PC-9 (cell line): ENCODE measurements around the gene SLC37A2. TPM values are rescaled to one million over a fixed set of nuclear protein-coding genes. Genes with fewer than 3 reads are reported as not detected.

Source experiments
- BruUV-seq: library from RNA; stranded (reverse); fragments of 400-500 nt; replicated peaks from 2 replicates; lab custom pipeline; 2021; lab: Mats Ljungman, UMichigan
- CTCF ChIA-PET: fragments of 300-600 bp; sonication (Branson Sonifier 250); formaldehyde crosslinking; loops from one replicate; lab custom pipeline; 2022; ENCODE audit warnings: antibody characterized with exemption; lab: Charles Lee
- POLR2A ChIA-PET: fragments of 300-600 bp; sonication (Branson Sonifier 250); formaldehyde crosslinking; loops from one replicate; lab custom pipeline; 2022; ENCODE audit warnings: antibody characterized with exemption; ENCODE audit not compliant: unreplicated experiment; lab: Charles Lee
- DNase-seq, 2 experiments: peaks; one replicate each; pipeline versions ENCODE4 v3.0.0 to v3.0.0-alpha.2; 2015 to 2022; ENCODE audit warnings: mixed read lengths in 1 of 2
- H2AFZ ChIP-seq: fragments of 200-600 bp; sonication (generic); 2 replicates; pipeline ENCODE4 v1.8.1; 2017; ENCODE audit warnings: antibody characterized with exemption
- H3F3A ChIP-seq: fragments of 200-600 bp; sonication (generic); 2 replicates; pipeline ENCODE4 v1.8.1; 2017; ENCODE audit warnings: antibody characterized with exemption, mild to moderate bottlenecking, low read depth; ENCODE audit not compliant: insufficient read depth
- H3K27ac ChIP-seq: fragments of 200-600 bp; sonication (generic); 2 replicates; pipeline ENCODE4 v1.6.1; 2016; ENCODE audit warnings: mixed run types
- H3K27me3 ChIP-seq: fragments of 200-600 bp; sonication (generic); 2 replicates; pipeline ENCODE4 v1.6.1; 2016; ENCODE audit warnings: low read depth, mixed run types; ENCODE audit not compliant: insufficient read depth
- H3K36me3 ChIP-seq: fragments of 200-600 bp; sonication (generic); 2 replicates; pipeline ENCODE4 v1.6.1; 2016; ENCODE audit warnings: low read depth, mixed run types
- H3K4me1 ChIP-seq: fragments of 200-600 bp; sonication (generic); replicated peaks from 2 replicates; pipeline ENCODE4 v1.6.1; 2016; ENCODE audit warnings: mixed run types; ENCODE audit not compliant: insufficient read depth
- H3K4me2 ChIP-seq: fragments of 200-600 bp; sonication (generic); 2 replicates; pipeline ENCODE4 v1.6.1; 2017; ENCODE audit warnings: mixed run types
- H3K4me3 ChIP-seq: fragments of 200-600 bp; sonication (generic); 2 replicates; pipeline ENCODE4 v1.6.1; 2016; ENCODE audit warnings: mixed run types
- H3K79me2 ChIP-seq: fragments of 200-600 bp; sonication (generic); 2 replicates; pipeline ENCODE4 v1.6.1; 2017; ENCODE audit warnings: low read depth, mixed run types
- H3K9me2 ChIP-seq: fragments of 200-600 bp; sonication (generic); 2 replicates; pipeline ENCODE4 v1.8.1; 2017; ENCODE audit warnings: mild to moderate bottlenecking; ENCODE audit not compliant: insufficient read depth
- H3K9me3 ChIP-seq: fragments of 200-600 bp; sonication (generic); 2 replicates; pipeline ENCODE4 v1.8.1; 2016; ENCODE audit warnings: low read depth; ENCODE audit not compliant: insufficient read depth
- H4K20me1 ChIP-seq: fragments of 200-600 bp; sonication (generic); 2 replicates; pipeline ENCODE4 v1.8.1; 2017; ENCODE audit not compliant: insufficient read depth
- EZH2 ChIP-seq: fragments of 200-600 bp; sonication (generic); IDR thresholded peaks from 2 replicates; pipeline ENCODE4 v1.8.0; 2017; ENCODE audit warnings: antibody characterized with exemption, low read depth
- intact Hi-C: fragments of 100-400 bp; cut with micrococcal nuclease; formaldehyde crosslinking; loops from one replicate; pipeline ENCODE4 v1.10.0; 2022; ENCODE audit not compliant: unreplicated experiment
- total RNA-seq: library from RNA; stranded (reverse); gene quantifications from 2 replicates; pipeline ENCODE4 v1.2.3, GENCODE V29; 2021
- TF ChIP-seq, protein P1 (sequence below): fragments of 200-600 bp; sonication (generic); conservative IDR thresholded peaks from 2 replicates; pipeline ENCODE4 v1.6.1; 2017; ENCODE audit warnings: mixed run types, antibody characterized with exemption, mild to moderate bottlenecking, moderate library complexity

SLC37A2 gene
- total RNA-seq, 1 experiment from 2014 or later, result 24.0 TPM

DNA sequence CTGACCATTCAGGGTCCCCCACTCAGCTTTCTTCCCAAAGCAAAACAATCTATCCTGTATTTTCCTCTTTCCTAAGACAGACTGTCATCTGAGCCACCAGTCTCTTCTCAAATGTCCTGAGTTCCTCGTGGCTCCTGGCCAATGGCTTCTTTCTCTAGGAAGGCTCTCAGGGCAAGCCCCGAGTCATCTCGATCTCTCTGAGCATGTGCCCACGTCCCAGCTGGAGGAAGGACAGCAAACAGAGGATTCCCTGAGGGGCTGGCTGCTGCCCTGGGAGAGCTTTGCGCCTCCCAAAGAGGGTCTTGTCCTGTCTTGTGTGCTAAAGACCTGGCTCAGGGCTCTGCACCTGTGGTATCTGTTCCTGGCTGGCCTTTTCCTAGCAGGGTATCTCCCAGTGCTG lies 8.3 kb downstream of the SLC37A2 start:
- intact Hi-C loops, result no loop called here
- POLR2A ChIA-PET, result no interaction called here
- DNase-seq, result peak in 1 of 2 experiments; percentile 57
- Histone ChIP-seq H3K9me3 (no peaks in the 10 kb centered on the region), H3F3A (peaks cover 28% of the 10 kb centered on the region), H3K9me2 (no peaks in the 10 kb centered on the region), H3K4me1 (peaks cover 51% of the 10 kb centered on the region), H3K27me3 (no peaks in the 10 kb centered on the region), H3K79me2 (0 out of 2 replicates have a peak, but pooled peaks cover 5% of the 10 kb centered on the region), H3K4me3 (no peak overlapping the region; the same call in 1 of the 2 replicates), H3K36me3 (no peaks in the 10 kb centered on the region), H3K27ac (peak overlapping the region; percentile 75), H4K20me1 (no peaks in the 10 kb centered on the region), H3K4me2 (peak overlapping the region; percentile 70), H2AFZ (peak overlapping the region; percentile 53; the same call in 1 of the 2 replicates)
- CTCF ChIA-PET, result no interaction called here
- no TSS peak for BruUV-seq
- no peak for TF ChIP-seq EZH2
- TF ChIP-seq, protein P1, sequence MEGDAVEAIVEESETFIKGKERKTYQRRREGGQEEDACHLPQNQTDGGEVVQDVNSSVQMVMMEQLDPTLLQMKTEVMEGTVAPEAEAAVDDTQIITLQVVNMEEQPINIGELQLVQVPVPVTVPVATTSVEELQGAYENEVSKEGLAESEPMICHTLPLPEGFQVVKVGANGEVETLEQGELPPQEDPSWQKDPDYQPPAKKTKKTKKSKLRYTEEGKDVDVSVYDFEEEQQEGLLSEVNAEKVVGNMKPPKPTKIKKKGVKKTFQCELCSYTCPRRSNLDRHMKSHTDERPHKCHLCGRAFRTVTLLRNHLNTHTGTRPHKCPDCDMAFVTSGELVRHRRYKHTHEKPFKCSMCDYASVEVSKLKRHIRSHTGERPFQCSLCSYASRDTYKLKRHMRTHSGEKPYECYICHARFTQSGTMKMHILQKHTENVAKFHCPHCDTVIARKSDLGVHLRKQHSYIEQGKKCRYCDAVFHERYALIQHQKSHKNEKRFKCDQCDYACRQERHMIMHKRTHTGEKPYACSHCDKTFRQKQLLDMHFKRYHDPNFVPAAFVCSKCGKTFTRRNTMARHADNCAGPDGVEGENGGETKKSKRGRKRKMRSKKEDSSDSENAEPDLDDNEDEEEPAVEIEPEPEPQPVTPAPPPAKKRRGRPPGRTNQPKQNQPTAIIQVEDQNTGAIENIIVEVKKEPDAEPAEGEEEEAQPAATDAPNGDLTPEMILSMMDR, result no peak

GRCh38 chr11:125071846-125072217 lies 8.7 kb downstream of the SLC37A2 start:
- ChIA-PET POLR2A (no interaction called here), CTCF (no interaction called here)
- Histone ChIP-seq H3F3A (peaks cover 28% of the 10 kb centered on the region), H3K4me2 (no peak overlapping the region), H3K4me1 (peaks cover 51% of the 10 kb centered on the region), H3K27me3 (no peaks in the 10 kb centered on the region), H4K20me1 (no peaks in the 10 kb centered on the region), H3K9me2 (no peaks in the 10 kb centered on the region), H3K79me2 (0 out of 2 replicates have a peak, but pooled peaks cover 5% of the 10 kb centered on the region), H3K9me3 (no peaks in the 10 kb centered on the region), H3K4me3 (no peak overlapping the region), H2AFZ (no peak overlapping the region), H3K36me3 (no peaks in the 10 kb centered on the region), H3K27ac (no peak overlapping the region)
- DNase-seq, result no peak
- intact Hi-C loops, result no loop called here
- BruUV-seq, result no TSS peak
- no peak for TF ChIP-seq EZH2
- TF ChIP-seq, protein P1, result no peak

DNA sequence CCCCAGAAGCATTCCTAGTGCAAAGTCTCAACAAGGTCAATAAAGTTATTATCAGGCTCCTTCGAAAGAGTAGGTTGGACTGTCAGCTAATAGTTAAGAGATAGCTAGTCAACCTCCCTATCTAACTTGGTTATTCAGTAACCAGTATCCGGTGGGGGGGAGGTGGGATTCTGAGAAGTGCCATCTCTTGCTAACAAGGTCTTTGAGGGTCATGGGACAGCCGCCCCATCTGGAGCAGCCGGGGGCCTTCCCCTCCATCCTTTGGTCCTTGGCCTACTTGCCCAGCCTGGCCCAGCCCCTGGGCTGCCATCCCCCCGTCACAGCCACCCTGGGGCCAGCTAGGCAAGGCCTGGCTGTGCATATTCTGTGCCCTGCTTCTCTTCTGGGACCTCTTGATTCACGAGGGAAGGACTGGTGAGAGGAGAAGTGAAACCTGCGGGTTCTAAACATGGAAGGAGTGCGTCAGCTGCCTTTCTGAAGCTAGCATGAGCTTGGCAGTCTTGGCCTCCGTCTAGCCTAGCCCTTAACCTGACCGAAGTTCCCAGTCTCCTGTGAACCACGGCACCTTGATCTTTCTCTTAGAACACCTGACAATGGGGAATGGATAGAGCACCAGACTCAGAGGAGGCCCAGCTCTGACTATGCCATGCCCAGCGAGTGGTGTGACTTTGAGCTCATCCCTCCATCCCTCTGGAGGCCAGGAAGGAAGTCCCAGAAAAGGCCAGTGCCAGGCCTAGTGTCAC lies 9.3 kb downstream of the SLC37A2 start:
- intact Hi-C loops, result no loop called here
- Histone ChIP-seq H3K36me3 (no peaks in the 10 kb centered on the region), H3K9me2 (no peaks in the 10 kb centered on the region), H3K9me3 (no peaks in the 10 kb centered on the region), H3F3A (peaks cover 28% of the 10 kb centered on the region), H3K4me3 (no peak overlapping the region), H3K27me3 (no peaks in the 10 kb centered on the region), H3K27ac (no peak overlapping the region), H4K20me1 (no peaks in the 10 kb centered on the region), H2AFZ (no peak overlapping the region), H3K79me2 (0 out of 2 replicates have a peak, but pooled peaks cover 5% of the 10 kb centered on the region), H3K4me2 (no peak overlapping the region), H3K4me1 (peaks cover 57% of the 10 kb centered on the region)
- BruUV-seq, result no TSS peak
- ChIA-PET CTCF (no interaction called here), POLR2A (interaction anchor here (0.6 kb wide), 1 partner anchor 39 kb away, joined by 4 read pairs; the partner anchor contains the start of gene TMEM218)
- no peak for DNase-seq
- TF ChIP-seq, protein P1, result no peak
- TF ChIP-seq EZH2, result no peak
